Panc1 (cell line): ENCODE measurements around the gene GABRD.

Experiments
- CTCF ChIP-seq: fragments of 450-650 bp; IDR thresholded peaks from 2 replicates; pipeline ENCODE4 v1.5.1; 2017; ENCODE audit warnings: mild to moderate bottlenecking
- POLR2AphosphoS5 ChIP-seq: IDR thresholded peaks from 2 replicates; pipeline ENCODE4 v1.6.1; 2012; ENCODE audit warnings: mild to moderate bottlenecking, low read depth, low read length, moderate library complexity
- SIN3A ChIP-seq: IDR thresholded peaks from 2 replicates; pipeline ENCODE4 v1.6.1; 2012; ENCODE audit warnings: low read depth, mild to moderate bottlenecking, low read length, moderate library complexity, borderline replicate concordance; ENCODE audit not compliant: insufficient read depth
- TF ChIP-seq, protein P1 (sequence below), 2 experiments: IDR thresholded peaks; 2 replicates each; pipeline ENCODE4 v1.6.1; 2011 to 2012; ENCODE audit warnings: low read depth in 2 of 2, control low read depth in 1 of 2, low read length in 1 of 2, mild to moderate bottlenecking in 1 of 2, moderate library complexity in 1 of 2; ENCODE audit not compliant: insufficient read depth in 1 of 2

DNA sequence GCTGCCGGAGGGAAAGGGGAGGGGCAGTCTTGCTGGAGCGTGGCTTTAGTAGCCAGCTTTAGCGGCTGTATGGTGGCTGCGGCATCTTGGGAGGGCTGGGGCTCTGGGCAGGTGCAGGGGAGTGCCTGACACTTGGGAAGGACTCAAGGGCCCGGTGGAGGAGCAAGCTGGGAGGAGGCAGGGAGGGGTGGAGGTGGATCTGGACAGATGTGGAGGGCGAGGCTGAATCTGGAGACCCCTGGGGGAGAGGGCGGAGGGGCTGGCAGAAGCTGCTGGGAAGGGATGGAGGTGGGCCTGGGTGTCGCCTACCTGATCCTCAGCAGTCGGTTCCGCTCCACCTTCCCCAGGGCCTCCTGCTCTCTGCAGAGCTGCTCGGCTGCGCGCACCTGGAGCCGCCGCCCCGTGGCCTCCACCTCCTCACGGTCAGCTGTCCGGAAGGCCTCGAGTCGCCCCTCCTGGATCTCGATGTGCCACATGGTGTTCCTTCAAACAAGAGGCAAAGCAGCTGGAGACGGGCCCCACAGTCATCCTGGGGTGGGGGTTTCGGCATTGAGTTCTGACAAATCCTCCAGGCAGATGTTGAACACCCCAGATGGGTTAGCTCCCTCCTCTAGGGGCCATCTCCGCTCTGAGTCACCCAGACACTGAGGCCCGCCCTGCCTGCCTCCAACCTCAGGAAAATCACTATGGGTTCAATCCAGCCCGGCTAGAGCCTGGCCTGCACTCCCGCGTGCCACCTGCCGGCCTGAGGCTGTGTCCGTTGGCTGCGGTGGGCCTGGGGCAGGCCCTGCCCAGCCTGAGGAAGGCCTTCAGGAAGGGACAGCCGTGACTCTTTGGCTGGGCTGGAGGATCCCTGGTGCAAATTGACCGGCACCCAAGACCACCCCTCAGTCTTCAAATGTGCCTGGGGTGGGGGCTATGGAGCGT lies 45.2 kb upstream of the GABRD start:
- no peak for TF ChIP-seq CTCF
- TF ChIP-seq, protein P1, sequence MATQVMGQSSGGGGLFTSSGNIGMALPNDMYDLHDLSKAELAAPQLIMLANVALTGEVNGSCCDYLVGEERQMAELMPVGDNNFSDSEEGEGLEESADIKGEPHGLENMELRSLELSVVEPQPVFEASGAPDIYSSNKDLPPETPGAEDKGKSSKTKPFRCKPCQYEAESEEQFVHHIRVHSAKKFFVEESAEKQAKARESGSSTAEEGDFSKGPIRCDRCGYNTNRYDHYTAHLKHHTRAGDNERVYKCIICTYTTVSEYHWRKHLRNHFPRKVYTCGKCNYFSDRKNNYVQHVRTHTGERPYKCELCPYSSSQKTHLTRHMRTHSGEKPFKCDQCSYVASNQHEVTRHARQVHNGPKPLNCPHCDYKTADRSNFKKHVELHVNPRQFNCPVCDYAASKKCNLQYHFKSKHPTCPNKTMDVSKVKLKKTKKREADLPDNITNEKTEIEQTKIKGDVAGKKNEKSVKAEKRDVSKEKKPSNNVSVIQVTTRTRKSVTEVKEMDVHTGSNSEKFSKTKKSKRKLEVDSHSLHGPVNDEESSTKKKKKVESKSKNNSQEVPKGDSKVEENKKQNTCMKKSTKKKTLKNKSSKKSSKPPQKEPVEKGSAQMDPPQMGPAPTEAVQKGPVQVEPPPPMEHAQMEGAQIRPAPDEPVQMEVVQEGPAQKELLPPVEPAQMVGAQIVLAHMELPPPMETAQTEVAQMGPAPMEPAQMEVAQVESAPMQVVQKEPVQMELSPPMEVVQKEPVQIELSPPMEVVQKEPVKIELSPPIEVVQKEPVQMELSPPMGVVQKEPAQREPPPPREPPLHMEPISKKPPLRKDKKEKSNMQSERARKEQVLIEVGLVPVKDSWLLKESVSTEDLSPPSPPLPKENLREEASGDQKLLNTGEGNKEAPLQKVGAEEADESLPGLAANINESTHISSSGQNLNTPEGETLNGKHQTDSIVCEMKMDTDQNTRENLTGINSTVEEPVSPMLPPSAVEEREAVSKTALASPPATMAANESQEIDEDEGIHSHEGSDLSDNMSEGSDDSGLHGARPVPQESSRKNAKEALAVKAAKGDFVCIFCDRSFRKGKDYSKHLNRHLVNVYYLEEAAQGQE (IDR thresholded peaks at IDR 0.05; ENCODE audit: insufficient read depth in 1 of 2, low read depth in 2 of 2, low read length in 1 of 2), result no peak
- TF ChIP-seq POLR2AphosphoS5, result no peak
- TF ChIP-seq SIN3A, result no peak
